ENCODE data around the gene RFX4. TPM values are rescaled to one million over a fixed set of nuclear protein-coding genes. Genes with fewer than 3 reads are reported as not detected.

RFX4 gene
- total RNA-seq, 4 donors from 2014 or later: not detected

DNA sequence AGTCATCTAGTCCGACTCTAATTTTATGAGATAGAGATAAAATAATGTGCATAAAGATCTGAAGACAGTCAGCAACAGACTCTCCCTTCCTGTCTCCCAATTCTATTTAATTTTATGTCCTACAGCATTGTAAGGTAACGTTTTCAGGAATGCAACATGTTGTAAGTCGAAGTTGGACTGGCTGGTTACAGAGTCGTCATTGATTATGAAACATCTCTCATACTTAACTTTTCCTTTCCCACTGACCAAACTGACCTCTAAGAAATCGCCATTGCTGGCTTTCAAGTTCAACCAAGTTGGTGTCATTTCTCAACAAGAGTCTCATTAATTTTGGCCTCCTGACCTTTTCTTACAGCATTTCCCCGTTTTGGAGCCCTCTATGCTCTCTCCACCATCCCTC lies 186.7 kb downstream of the RFX4 start:
- in situ Hi-C loops (cut with MboI; ENCODE audit: low pct_ligation_motif_present in 1 of 4, low pct_unique_long_range_greater_than_20kb in 1 of 4, low sequenced_read_pairs in 3 of 4): no loop called here
- no peak overlapping the region for H3K27ac ChIP-seq
- WGBS, 2 donors (ENCODE audit: low coverage in 1 of 2): 66 to 82% methylated on average over 6 of the region's 6 CpGs
- intact Hi-C loops (cut with DNase I; ENCODE audit: low total_unique reads): no loop called here
- peaks cover 0 to 17% (median 2%) of the 10 kb centered on the region in 4 donors for H3K4me1 ChIP-seq
- no peak for DNase-seq
- H3K9me3 ChIP-seq: no peaks in the 10 kb centered on the region
- H3K27me3 ChIP-seq: no peaks in the 10 kb centered on the region
- H3K36me3 ChIP-seq: no peaks in the 10 kb centered on the region
- TF ChIP-seq POLR2AphosphoS5 (IDR thresholded peaks at IDR 0.05) (no peak), EP300 (IDR thresholded peaks at IDR 0.05; ENCODE audit: low read depth) (no peak), POLR2A (IDR thresholded peaks at IDR 0.05) (no peak)
- TF ChIP-seq, protein P1, sequence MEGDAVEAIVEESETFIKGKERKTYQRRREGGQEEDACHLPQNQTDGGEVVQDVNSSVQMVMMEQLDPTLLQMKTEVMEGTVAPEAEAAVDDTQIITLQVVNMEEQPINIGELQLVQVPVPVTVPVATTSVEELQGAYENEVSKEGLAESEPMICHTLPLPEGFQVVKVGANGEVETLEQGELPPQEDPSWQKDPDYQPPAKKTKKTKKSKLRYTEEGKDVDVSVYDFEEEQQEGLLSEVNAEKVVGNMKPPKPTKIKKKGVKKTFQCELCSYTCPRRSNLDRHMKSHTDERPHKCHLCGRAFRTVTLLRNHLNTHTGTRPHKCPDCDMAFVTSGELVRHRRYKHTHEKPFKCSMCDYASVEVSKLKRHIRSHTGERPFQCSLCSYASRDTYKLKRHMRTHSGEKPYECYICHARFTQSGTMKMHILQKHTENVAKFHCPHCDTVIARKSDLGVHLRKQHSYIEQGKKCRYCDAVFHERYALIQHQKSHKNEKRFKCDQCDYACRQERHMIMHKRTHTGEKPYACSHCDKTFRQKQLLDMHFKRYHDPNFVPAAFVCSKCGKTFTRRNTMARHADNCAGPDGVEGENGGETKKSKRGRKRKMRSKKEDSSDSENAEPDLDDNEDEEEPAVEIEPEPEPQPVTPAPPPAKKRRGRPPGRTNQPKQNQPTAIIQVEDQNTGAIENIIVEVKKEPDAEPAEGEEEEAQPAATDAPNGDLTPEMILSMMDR (IDR thresholded peaks at IDR 0.05): no peak
- no peak overlapping the region for H3K4me3 ChIP-seq

DNA sequence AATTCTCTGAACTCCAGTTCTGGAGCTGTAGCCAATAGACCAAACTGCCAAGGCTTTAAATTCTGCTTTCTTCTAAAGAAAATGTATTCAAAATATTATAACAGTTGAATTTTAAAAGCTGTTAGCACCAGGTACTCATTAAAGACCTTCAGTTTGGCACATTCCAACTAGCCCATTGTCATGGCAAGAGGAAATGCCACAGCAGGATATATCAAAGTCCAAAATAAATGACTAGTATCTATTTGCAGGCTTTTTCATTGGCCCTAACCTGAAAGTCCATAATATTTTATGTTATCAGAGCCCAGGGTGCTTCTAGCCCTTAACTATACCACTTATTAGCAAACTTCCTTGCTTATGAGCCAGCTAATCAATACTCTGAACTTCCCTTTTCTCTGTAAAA lies 188.6 kb downstream of the RFX4 start:
- H3K9me3 ChIP-seq: no peaks in the 10 kb centered on the region
- H3K36me3 ChIP-seq: no peaks in the 10 kb centered on the region
- intact Hi-C loops (cut with DNase I; ENCODE audit: low total_unique reads): loop anchor here (10.0 kb wide), 1 partner anchor 323 kb away; the partner anchor contains the start of gene CRY1
- H3K27ac ChIP-seq: peak overlapping the region in 1 of 4 donors; percentile 2
- no peak for DNase-seq
- TF ChIP-seq, protein P1 (IDR thresholded peaks at IDR 0.05): no peak
- TF ChIP-seq POLR2A (IDR thresholded peaks at IDR 0.05): no peak
- TF ChIP-seq EP300 (IDR thresholded peaks at IDR 0.05; ENCODE audit: low read depth): no peak
- TF ChIP-seq POLR2AphosphoS5 (IDR thresholded peaks at IDR 0.05): no peak
- H3K4me3 ChIP-seq: no peak overlapping the region
- H3K27me3 ChIP-seq: no peaks in the 10 kb centered on the region
- in situ Hi-C loops (cut with MboI; ENCODE audit: low pct_ligation_motif_present in 1 of 4, low pct_unique_long_range_greater_than_20kb in 1 of 4, low sequenced_read_pairs in 3 of 4): no loop called here
- H3K4me1 ChIP-seq: peaks cover 4 to 32% (median 9%) of the 10 kb centered on the region in 4 donors

DNA sequence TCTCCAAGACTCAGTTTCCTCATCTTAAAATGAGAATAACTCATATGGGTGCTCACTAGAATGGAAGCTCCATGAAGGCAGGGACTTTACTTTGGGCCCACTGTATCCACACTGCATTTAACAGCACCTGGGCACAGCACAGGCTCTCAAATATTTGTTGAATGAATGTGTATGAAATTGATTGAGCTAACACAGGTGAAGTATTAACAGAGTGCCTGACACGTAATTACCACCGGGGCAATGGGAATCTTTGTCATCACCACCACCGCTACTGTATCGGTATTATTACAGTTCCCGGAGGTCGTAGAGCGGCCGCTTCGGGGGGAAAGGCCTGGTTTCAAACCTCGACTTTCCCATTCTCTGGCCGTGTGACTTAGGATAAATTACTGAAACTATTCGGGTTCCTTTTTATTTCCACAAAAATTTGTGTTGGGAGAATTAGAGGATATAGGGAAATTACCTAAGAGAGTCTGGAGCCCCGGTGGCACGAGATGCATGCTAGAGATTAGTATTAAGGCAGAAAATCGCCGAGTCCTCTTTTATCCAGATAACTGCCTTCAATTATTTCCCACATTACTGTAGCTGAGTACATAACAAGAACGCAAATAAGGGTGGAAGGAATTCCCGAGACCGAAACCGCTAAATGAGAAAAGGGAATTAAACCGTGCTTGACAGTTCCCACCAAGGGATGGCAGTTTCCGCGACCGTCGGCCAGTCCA lies 190.6 kb downstream of the RFX4 start:
- Histone ChIP-seq H3K9me3 (no peaks in the 10 kb centered on the region), H3K27me3 (no peaks in the 10 kb centered on the region), H3K27ac (peak overlapping the region; percentile 90 to 93 (median 93)), H3K36me3 (no peaks in the 10 kb centered on the region), H3K4me3 (peak overlapping the region; percentile 44 to 96 (median 86)), H3K4me1 (peaks cover 6 to 32% (median 10%) of the 10 kb centered on the region in 4 donors)
- TF ChIP-seq EP300 (IDR thresholded peaks at IDR 0.05; ENCODE audit: low read depth): no peak
- TF ChIP-seq, protein P1 (IDR thresholded peaks at IDR 0.05): peak in 1 of 5 experiments; percentile 6
- intact Hi-C loops (cut with DNase I; ENCODE audit: low total_unique reads): loop anchor here (10.0 kb wide), 1 partner anchor 321 kb away; the partner anchor contains the start of gene CRY1
- DNase-seq: no peak
- in situ Hi-C loops (cut with MboI; ENCODE audit: low pct_ligation_motif_present in 1 of 4, low pct_unique_long_range_greater_than_20kb in 1 of 4, low sequenced_read_pairs in 3 of 4): no loop called here
- 7 to 40% methylated on average over 8 to 25 of the region's 25 CpGs for WGBS, 2 donors (ENCODE audit: low coverage in 1 of 2)

DNA sequence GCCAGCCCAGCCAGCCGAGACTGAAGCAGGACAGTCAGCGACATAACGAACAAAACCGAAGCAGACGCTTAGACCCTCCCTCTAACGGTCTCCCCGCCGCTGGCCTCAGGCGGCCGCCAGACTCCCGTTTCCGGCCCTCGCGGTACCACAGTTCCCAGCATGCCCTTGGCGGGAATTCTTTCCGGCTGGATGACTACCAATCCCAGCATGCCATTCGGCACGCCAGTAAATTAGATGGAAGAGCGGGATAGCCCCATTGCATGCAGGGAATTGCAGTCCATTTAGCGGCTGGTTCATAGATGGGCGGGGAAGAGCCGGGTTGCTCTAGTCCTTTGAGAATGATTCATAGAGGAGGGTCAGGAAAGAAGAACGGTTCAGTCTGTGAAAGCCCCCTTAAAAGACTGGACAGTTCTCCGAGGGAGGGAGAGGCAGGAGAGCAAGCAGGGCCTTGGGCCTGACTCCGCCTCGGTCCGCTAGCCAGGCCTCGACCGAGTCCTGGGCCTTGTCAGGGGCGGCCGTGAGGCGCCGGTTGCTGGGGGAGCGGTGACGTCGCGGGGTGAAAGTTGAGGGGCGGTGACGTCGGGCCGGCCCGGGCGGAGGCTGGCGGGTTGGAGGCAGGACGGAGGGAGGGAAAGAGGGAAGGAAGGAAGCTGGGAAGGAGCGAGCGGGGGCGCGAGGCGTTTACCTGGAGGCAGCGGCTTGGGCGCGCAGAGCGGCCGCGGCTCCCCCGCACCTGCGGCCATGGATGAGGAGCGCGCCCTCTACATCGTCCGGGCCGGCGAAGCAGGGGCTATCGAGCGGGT lies 191.4 kb downstream of the RFX4 start, which contains the start of gene RIC8B:
TSS of gene RIC8B (plus strand) at position 678 of the 803 bp plus-strand sequence. CDS start at position 742, 64 bp downstream.
- Histone ChIP-seq H3K36me3 (no peaks in the 10 kb centered on the region), H3K9me3 (no peaks in the 10 kb centered on the region), H3K4me1 (peaks cover 6 to 33% (median 10%) of the 10 kb centered on the region in 4 donors), H3K4me3 (peak within 1 kb of the TSS; percentile 79 to 96 (median 94)), H3K27ac (peak within 1 kb of the TSS; percentile 90 to 93 (median 93)), H3K27me3 (no peaks in the 10 kb centered on the region)
- TF ChIP-seq POLR2A (IDR thresholded peaks at IDR 0.05) (peak; percentile 76), POLR2AphosphoS5 (IDR thresholded peaks at IDR 0.05) (peak; percentile 74 to 83 (median 77))
- TF ChIP-seq, protein P1 (IDR thresholded peaks at IDR 0.05): no peak
- 0% methylated on average over 4 to 66 of the region's 66 CpGs for WGBS, 2 donors (ENCODE audit: low coverage in 1 of 2)
- DNase-seq: peak; percentile 96
- intact Hi-C loops (cut with DNase I; ENCODE audit: low total_unique reads): loop anchor here (10.0 kb wide), 1 partner anchor 321 kb away; the partner anchor contains the start of gene CRY1
- in situ Hi-C loops (cut with MboI; ENCODE audit: low pct_ligation_motif_present in 1 of 4, low pct_unique_long_range_greater_than_20kb in 1 of 4, low sequenced_read_pairs in 3 of 4): no loop called here
